ENCODE measurements around the gene TSGA10IP.
"Not testable (repeated sequence)": the region's sequence is repeated elsewhere in the genome, so short reads cannot be mapped to it uniquely, and the experiment has no call there.

DNA sequence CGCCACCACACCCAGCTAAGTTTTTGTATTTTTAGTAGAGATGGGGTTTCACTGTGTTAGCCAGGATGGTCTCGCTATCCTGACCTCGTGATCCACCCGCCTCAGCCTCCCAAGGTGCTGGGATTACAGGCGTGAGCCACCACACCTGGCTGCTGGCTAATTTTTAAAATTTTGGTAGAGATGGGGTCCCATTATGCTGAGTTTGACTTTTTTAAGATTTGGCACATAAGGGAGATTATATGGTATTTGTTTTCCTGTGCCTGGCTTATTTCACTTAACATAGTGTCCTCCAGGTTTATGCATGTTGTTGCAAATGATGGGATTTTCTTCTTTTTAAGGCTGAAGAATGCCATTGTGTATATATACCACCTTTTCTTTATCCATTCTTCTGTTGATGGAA lies 5.4 kb downstream of the TSGA10IP start:
- TF ChIP-seq, protein P1, sequence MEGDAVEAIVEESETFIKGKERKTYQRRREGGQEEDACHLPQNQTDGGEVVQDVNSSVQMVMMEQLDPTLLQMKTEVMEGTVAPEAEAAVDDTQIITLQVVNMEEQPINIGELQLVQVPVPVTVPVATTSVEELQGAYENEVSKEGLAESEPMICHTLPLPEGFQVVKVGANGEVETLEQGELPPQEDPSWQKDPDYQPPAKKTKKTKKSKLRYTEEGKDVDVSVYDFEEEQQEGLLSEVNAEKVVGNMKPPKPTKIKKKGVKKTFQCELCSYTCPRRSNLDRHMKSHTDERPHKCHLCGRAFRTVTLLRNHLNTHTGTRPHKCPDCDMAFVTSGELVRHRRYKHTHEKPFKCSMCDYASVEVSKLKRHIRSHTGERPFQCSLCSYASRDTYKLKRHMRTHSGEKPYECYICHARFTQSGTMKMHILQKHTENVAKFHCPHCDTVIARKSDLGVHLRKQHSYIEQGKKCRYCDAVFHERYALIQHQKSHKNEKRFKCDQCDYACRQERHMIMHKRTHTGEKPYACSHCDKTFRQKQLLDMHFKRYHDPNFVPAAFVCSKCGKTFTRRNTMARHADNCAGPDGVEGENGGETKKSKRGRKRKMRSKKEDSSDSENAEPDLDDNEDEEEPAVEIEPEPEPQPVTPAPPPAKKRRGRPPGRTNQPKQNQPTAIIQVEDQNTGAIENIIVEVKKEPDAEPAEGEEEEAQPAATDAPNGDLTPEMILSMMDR (IDR thresholded peaks at IDR 0.05), result not testable (repeated sequence)
- TF ChIP-seq POLR2A (IDR thresholded peaks at IDR 0.05), result not testable (repeated sequence)
